ENCODE results near the gene RNF7. TPM values are rescaled to one million over a fixed set of nuclear protein-coding genes. Genes with fewer than 3 reads are reported as not detected.

Gene RNF7
- total and polyA plus RNA-seq, 9 of the 15 experiments (the other 6 are each of a cell fraction or from before 2014, with no cell fraction given): 38.8 to 133 (median 80.5) TPM

DNA sequence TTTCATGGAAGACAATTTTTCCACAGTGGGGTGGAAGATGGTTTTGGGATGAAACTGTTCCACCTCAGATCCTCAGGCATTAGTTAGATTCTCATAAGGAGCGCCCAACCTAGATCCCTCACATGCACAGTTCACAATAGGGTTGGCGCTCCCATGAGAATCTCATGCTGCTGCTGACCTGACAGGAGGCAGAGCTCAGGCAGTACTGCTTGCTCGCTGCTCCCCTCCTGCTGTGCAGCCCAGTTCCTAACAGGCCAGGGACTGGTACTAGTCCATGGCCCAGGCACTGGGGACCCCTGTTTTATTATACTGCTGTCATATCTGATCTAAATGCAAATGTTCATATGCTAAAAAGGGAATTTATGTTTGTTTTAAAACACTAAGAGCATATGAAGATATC, 15.3 kb downstream of the RNF7 start:
- no peak overlapping the region for H2AFZ ChIP-seq (ENCODE audit: low read depth, low read length)
- H3K4me3 ChIP-seq: no peak overlapping the region
- in situ Hi-C loops (cut with MboI) (no loop called here), intact Hi-C loops (cut with micrococcal nuclease) (no loop called here)
- H3K27ac ChIP-seq (ENCODE audit: extremely low read depth, low read depth, low read length): no peak overlapping the region
- DNase-seq (ENCODE audit: extremely low read depth in 1 of 4, low spot score in 3 of 4) (no peak), ATAC-seq (no peak; the same call in 2 of the 3 replicates), FAIRE-seq (no peak)
- no peaks in the 10 kb centered on the region for H3K9me3 ChIP-seq (replicated peaks; ENCODE audit: control insufficient read depth, insufficient read depth, low read depth, low read length)
- no peaks in the 10 kb centered on the region for H3K79me2 ChIP-seq (ENCODE audit: control insufficient read depth, insufficient read depth, low read length)
- CTCF ChIA-PET (ENCODE audit: low intra/inter-chr PET ratio): no interaction called here
- H4K20me1 ChIP-seq (replicated peaks; ENCODE audit: control insufficient read depth, insufficient read depth, low read length): no peaks in the 10 kb centered on the region
- POLR2A ChIA-PET: interaction anchor here (0.6 to 2.5 kb wide), 2 partner anchors 11 to 14 kb away, joined by 3 to 13 read pairs; partner anchors contain the start of gene GRK7
- H3K4me2 ChIP-seq (ENCODE audit: insufficient read depth, low read length): no peak overlapping the region
- BruUV-seq (replicated peaks): no TSS peak
- H3K27me3 ChIP-seq (ENCODE audit: control insufficient read depth in 2 of 2, insufficient read depth in 2 of 2, low read length in 2 of 2): no peaks in the 10 kb centered on the region
- H3K9ac ChIP-seq (ENCODE audit: insufficient read depth in 1 of 2, low read depth in 2 of 2, low read length in 2 of 2): no peak overlapping the region
- WGBS (ENCODE audit: insufficient coverage, low coverage, missing lambda C conversion rate): 73% methylated on average over 3 of the region's 3 CpGs
- H3K4me1 ChIP-seq (replicated peaks in 1 of 2; ENCODE audit: control insufficient read depth in 2 of 2, insufficient read depth in 2 of 2, low read length in 2 of 2): peaks cover 0 to 2% of the 10 kb centered on the region in 2 experiments; a peak in 1 of 5 replicates
- no peaks in the 10 kb centered on the region for H3K9me1 ChIP-seq (ENCODE audit: control insufficient read depth, insufficient read depth, low read length)
- peaks cover 7% of the 10 kb centered on the region; the same call in 2 of the 3 replicates for H3K36me3 ChIP-seq (ENCODE audit: control insufficient read depth, insufficient read depth, low read length)
- TF ChIP-seq, protein P1, sequence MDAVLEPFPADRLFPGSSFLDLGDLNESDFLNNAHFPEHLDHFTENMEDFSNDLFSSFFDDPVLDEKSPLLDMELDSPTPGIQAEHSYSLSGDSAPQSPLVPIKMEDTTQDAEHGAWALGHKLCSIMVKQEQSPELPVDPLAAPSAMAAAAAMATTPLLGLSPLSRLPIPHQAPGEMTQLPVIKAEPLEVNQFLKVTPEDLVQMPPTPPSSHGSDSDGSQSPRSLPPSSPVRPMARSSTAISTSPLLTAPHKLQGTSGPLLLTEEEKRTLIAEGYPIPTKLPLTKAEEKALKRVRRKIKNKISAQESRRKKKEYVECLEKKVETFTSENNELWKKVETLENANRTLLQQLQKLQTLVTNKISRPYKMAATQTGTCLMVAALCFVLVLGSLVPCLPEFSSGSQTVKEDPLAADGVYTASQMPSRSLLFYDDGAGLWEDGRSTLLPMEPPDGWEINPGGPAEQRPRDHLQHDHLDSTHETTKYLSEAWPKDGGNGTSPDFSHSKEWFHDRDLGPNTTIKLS (IDR thresholded peaks at IDR 0.05; ENCODE audit: borderline replicate concordance, low read depth): no peak
- TF ChIP-seq SIX5 (IDR thresholded peaks at IDR 0.05; ENCODE audit: borderline replicate concordance in 1 of 2, insufficient read depth in 1 of 2, low read depth in 1 of 2, low read length in 2 of 2) (no peak), RBM22 (IDR thresholded peaks at IDR 0.05; ENCODE audit: low read depth, low read length, poor library complexity, severe bottlenecking) (no peak), ZNF778 (CRISPR knock-in tag; IDR thresholded peaks at IDR 0.05) (no peak), HMG20A (CRISPR knock-in tag; conservative IDR thresholded peaks at IDR 0.05) (no peak), KAT7 (CRISPR knock-in tag; IDR thresholded peaks at IDR 0.05; ENCODE audit: borderline replicate concordance) (no peak), ZSCAN32 (CRISPR knock-in tag; IDR thresholded peaks at IDR 0.05) (no peak), TAF7 (tag; IDR thresholded peaks at IDR 0.05) (no peak), COPS2 (conservative IDR thresholded peaks at IDR 0.05) (no peak), ZEB2 (IDR thresholded peaks at IDR 0.05) (no peak), CBFB (CRISPR knock-in tag; IDR thresholded peaks at IDR 0.05) (no peak)
- TF ChIP-seq, protein P2, sequence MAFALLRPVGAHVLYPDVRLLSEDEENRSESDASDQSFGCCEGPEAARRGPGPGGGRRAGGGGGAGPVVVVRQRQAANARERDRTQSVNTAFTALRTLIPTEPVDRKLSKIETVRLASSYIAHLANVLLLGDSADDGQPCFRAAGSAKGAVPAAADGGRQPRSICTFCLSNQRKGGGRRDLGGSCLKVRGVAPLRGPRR (CRISPR knock-in tag; IDR thresholded peaks at IDR 0.05): no peak
- TF ChIP-seq, protein P3, sequence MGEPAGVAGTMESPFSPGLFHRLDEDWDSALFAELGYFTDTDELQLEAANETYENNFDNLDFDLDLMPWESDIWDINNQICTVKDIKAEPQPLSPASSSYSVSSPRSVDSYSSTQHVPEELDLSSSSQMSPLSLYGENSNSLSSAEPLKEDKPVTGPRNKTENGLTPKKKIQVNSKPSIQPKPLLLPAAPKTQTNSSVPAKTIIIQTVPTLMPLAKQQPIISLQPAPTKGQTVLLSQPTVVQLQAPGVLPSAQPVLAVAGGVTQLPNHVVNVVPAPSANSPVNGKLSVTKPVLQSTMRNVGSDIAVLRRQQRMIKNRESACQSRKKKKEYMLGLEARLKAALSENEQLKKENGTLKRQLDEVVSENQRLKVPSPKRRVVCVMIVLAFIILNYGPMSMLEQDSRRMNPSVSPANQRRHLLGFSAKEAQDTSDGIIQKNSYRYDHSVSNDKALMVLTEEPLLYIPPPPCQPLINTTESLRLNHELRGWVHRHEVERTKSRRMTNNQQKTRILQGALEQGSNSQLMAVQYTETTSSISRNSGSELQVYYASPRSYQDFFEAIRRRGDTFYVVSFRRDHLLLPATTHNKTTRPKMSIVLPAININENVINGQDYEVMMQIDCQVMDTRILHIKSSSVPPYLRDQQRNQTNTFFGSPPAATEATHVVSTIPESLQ (CRISPR knock-in tag; IDR thresholded peaks at IDR 0.05): no peak
- TF ChIP-seq, protein P4, sequence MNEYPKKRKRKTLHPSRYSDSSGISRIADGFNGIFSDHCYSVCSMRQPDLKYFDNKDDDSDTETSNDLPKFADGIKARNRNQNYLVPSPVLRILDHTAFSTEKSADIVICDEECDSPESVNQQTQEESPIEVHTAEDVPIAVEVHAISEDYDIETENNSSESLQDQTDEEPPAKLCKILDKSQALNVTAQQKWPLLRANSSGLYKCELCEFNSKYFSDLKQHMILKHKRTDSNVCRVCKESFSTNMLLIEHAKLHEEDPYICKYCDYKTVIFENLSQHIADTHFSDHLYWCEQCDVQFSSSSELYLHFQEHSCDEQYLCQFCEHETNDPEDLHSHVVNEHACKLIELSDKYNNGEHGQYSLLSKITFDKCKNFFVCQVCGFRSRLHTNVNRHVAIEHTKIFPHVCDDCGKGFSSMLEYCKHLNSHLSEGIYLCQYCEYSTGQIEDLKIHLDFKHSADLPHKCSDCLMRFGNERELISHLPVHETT (CRISPR knock-in tag; conservative IDR thresholded peaks at IDR 0.05 in 1 of 2, IDR thresholded peaks at IDR 0.05 in 1 of 2): no peak

Measured in K562 (cell line).